ENCODE data around the gene CTTNBP2. TPM values are rescaled to one million over a fixed set of nuclear protein-coding genes. Genes with fewer than 3 reads are reported as not detected.

CTTNBP2 gene
- total and polyA plus RNA-seq, 2 donors (not counting 1 experiment from before 2014, with no cell fraction given): 8.3 to 12.0 TPM

DNA sequence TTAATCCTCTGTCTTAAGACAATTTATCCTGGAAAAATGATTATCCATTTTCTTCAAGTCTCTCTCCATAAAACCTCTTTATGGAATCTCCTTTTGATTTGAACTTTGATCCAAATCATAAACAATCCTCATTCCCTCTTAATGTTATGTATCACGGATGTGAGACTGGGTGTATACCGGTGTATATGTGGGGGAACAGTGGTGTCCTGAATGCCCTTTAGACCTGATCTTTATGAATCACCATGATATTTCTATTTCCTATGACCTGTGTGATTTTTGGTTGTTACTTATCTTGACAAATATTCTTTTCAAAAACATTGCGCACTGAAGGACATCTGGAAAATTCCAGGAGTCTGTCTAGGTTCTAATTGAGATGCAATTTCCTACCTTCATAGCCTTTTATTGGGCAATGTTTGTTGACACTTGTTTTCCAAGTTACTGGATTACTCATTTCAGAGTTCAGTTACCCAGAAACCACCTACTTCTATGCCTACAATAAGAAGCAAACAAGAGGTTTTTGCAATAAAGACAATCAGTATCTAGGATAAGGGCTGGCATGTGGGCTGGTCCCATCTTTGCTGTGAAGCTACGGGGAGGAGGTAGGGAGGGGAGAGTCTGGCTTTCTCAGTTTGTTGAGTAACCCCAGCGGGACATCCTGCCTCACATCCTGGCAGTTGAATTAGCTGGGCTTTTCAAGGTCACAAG, 190.4 kb downstream of the CTTNBP2 start:
- no peaks in the 10 kb centered on the region for H3K36me3 ChIP-seq (ENCODE audit: control insufficient read depth, insufficient read depth, low read length)
- no peak overlapping the region for H3K9ac ChIP-seq (ENCODE audit: insufficient read depth, low read length)
- no peak for TF ChIP-seq CTCF (conservative IDR thresholded peaks at IDR 0.05 in 1 of 2, IDR thresholded peaks at IDR 0.05 in 1 of 2; ENCODE audit: low read depth in 1 of 2, low read length in 2 of 2)
- no peak for TF ChIP-seq EZH2 (IDR thresholded peaks at IDR 0.05; ENCODE audit: low read length, missing control alignments)
- H3K27me3 ChIP-seq (ENCODE audit: control insufficient read depth, insufficient read depth, low read length): no peaks in the 10 kb centered on the region
- H3K79me2 ChIP-seq (ENCODE audit: control insufficient read depth, insufficient read depth, low read length): no peaks in the 10 kb centered on the region
- H2AFZ ChIP-seq (ENCODE audit: low read length): no peak overlapping the region
- no peaks in the 10 kb centered on the region for H3K9me3 ChIP-seq (ENCODE audit: control insufficient read depth, insufficient read depth, low read depth, low read length)
- DNase-seq (ENCODE audit: low read depth in 2 of 2): no peak
- H3K27ac ChIP-seq (ENCODE audit: insufficient read depth, low read length): no peak overlapping the region
- H3K4me3 ChIP-seq (replicated peaks in 1 of 4; ENCODE audit: control extremely low read depth in 1 of 4, insufficient read depth in 1 of 4, low read depth in 3 of 4, low read length in 4 of 4): no peak overlapping the region
- no peak overlapping the region for H3K4me2 ChIP-seq (ENCODE audit: extremely low read depth, insufficient read depth, low read length)
- H3K4me1 ChIP-seq (ENCODE audit: control insufficient read depth, extremely low read depth, insufficient read depth, low read length): no peaks in the 10 kb centered on the region
- H4K20me1 ChIP-seq (ENCODE audit: control insufficient read depth, extremely low read depth, insufficient read depth, low read length): no peaks in the 10 kb centered on the region

DNA sequence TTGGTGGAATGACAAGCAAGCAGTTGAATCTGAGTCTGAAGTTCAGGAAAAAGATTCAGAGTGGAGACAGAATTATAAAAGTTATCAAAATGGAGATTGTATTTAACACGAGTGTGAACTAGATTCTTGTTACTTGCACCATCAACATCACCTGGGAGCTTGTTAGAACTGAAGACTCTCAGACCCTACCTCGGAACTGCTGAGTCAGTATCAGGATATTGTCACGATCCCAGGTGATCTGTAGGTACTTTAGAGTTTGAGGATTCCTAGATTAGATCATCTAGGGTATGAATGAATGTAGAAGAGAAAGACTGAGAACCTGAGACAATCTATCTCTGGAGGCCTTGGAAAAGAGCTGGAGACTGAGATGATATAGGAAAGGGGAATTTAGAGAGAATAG, 194.1 kb downstream of the CTTNBP2 start:
- Histone ChIP-seq H3K27ac (ENCODE audit: insufficient read depth, low read length) (no peak overlapping the region), H3K4me3 (replicated peaks in 1 of 4; ENCODE audit: control extremely low read depth in 1 of 4, insufficient read depth in 1 of 4, low read depth in 3 of 4, low read length in 4 of 4) (no peak overlapping the region), H3K9me3 (ENCODE audit: control insufficient read depth, insufficient read depth, low read depth, low read length) (no peaks in the 10 kb centered on the region), H3K36me3 (ENCODE audit: control insufficient read depth, insufficient read depth, low read length) (no peaks in the 10 kb centered on the region), H3K4me1 (ENCODE audit: control insufficient read depth, extremely low read depth, insufficient read depth, low read length) (peaks cover 3% of the 10 kb centered on the region), H3K79me2 (ENCODE audit: control insufficient read depth, insufficient read depth, low read length) (no peaks in the 10 kb centered on the region), H2AFZ (ENCODE audit: low read length) (no peak overlapping the region), H4K20me1 (ENCODE audit: control insufficient read depth, extremely low read depth, insufficient read depth, low read length) (no peaks in the 10 kb centered on the region), H3K4me2 (ENCODE audit: extremely low read depth, insufficient read depth, low read length) (no peak overlapping the region), H3K27me3 (ENCODE audit: control insufficient read depth, insufficient read depth, low read length) (no peaks in the 10 kb centered on the region), H3K9ac (ENCODE audit: insufficient read depth, low read length) (no peak overlapping the region)
- TF ChIP-seq CTCF (conservative IDR thresholded peaks at IDR 0.05 in 1 of 2, IDR thresholded peaks at IDR 0.05 in 1 of 2; ENCODE audit: low read depth in 1 of 2, low read length in 2 of 2) (no peak), EZH2 (IDR thresholded peaks at IDR 0.05; ENCODE audit: low read length, missing control alignments) (no peak)
- DNase-seq (ENCODE audit: low read depth in 2 of 2): no peak

DNA sequence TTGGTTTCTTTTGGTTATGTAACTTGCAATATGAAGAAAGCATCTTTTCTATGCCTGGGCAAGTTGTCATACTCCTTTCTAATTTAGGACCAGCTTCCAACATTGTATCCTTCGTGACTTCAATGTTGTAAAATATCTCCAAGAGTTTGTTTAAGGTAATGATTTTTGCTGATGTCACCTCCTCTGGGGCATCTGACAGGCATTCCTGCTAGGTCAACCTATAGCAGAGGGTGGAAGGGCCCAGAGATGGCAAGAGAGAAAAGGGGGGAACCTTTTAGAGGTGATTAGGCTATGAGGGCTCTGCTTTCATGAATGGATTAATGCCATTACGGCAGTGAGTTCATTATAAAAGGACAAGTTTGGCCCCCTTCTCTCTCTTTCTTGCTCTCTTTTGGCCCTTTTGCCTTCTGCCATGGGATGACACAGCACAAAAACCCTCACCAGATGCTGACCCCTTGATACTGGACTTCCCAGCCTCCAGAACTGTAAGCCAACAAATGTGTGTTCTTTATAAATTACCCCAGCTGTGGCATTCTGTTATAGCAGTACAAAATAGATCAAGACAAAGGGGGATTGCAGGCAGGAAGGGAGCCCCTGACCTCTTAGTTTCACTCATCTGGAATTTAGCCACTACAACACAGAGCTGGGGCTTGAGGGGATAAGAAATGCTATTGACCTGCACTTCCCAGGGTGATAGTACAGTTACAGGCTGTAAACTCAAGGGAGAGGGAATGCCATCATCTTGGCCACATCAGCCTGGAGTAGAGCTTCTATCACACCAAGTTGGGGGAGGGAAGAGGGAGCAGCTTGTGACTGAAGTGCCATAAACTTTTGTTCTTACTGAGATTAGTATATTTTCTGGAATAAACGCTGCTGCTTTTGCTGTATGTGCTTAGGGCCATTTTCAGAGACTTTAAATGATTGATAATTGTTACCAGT, 197.5 kb downstream of the CTTNBP2 start:
- H4K20me1 ChIP-seq (ENCODE audit: control insufficient read depth, extremely low read depth, insufficient read depth, low read length): no peaks in the 10 kb centered on the region
- H3K27ac ChIP-seq (ENCODE audit: insufficient read depth, low read length): no peak overlapping the region
- no peaks in the 10 kb centered on the region for H3K27me3 ChIP-seq (ENCODE audit: control insufficient read depth, insufficient read depth, low read length)
- no peak overlapping the region for H3K9ac ChIP-seq (ENCODE audit: insufficient read depth, low read length)
- peaks cover 3% of the 10 kb centered on the region for H3K4me1 ChIP-seq (ENCODE audit: control insufficient read depth, extremely low read depth, insufficient read depth, low read length)
- peak in 1 of 2 donors; percentile 22 for DNase-seq (ENCODE audit: low read depth in 2 of 2)
- H2AFZ ChIP-seq (ENCODE audit: low read length): no peak overlapping the region
- no peaks in the 10 kb centered on the region for H3K79me2 ChIP-seq (ENCODE audit: control insufficient read depth, insufficient read depth, low read length)
- no peak overlapping the region for H3K4me2 ChIP-seq (ENCODE audit: extremely low read depth, insufficient read depth, low read length)
- H3K9me3 ChIP-seq (ENCODE audit: control insufficient read depth, insufficient read depth, low read depth, low read length): no peaks in the 10 kb centered on the region
- no peak overlapping the region for H3K4me3 ChIP-seq (replicated peaks in 1 of 4; ENCODE audit: control extremely low read depth in 1 of 4, insufficient read depth in 1 of 4, low read depth in 3 of 4, low read length in 4 of 4)
- TF ChIP-seq EZH2 (IDR thresholded peaks at IDR 0.05; ENCODE audit: low read length, missing control alignments) (no peak), CTCF (conservative IDR thresholded peaks at IDR 0.05 in 1 of 2, IDR thresholded peaks at IDR 0.05 in 1 of 2; ENCODE audit: low read depth in 1 of 2, low read length in 2 of 2) (no peak)
- H3K36me3 ChIP-seq (ENCODE audit: control insufficient read depth, insufficient read depth, low read length): no peaks in the 10 kb centered on the region

Measured in fibroblast of lung (primary cell).